ENCODE measurements around the gene C6orf132. TPM values are rescaled to one million over a fixed set of nuclear protein-coding genes. Genes with fewer than 3 reads are reported as not detected.
A peak's percentile ranks its signal among the peaks of the same experiment; 100 is the strongest.
"Not testable (repeated sequence)": the region's sequence is repeated elsewhere in the genome, so short reads cannot be mapped to it uniquely, and the experiment has no call there.

The C6orf132 gene
- total RNA-seq, 1 donor from 2014 or later = 0.18 TPM

DNA sequence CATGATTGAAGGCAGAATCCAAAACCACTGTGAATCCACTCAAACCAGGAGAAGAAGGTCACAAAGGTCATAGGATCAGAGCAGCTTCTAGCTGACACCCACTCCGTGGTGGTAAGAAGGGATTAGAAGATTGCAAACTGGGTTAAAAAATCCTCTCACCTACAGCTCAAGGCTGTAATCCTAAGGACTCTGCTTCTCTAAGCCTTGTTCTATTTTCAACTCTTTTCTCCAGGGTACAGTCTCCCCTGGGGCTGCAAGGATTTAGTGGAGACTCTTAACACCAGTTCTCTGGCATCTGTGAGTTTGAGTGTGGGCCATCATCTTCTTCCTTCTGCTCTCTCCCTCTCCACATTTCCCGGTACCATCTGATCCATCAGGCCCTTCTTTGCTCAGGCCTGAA, 30.7 kb upstream of the C6orf132 start, which contains the start of gene GUCA1A:
TSS of gene GUCA1A (plus strand) at position 264 of the 400 bp plus-strand sequence. CDS start 250 bp downstream, outside the sequence.
- Mint-ChIP-seq H3K27ac (no peak within 1 kb of the TSS), H3K9me3 (no peaks in the 10 kb centered on the region), H3K4me1 (ENCODE audit: low read depth) (no peaks in the 10 kb centered on the region), H3K4me3 (no peak within 1 kb of the TSS), H3K36me3 (ENCODE audit: low read depth) (no peaks in the 10 kb centered on the region), H3K27me3 (ENCODE audit: insufficient read depth) (peaks cover 3% of the 10 kb centered on the region)
- no peak for DNase-seq (ENCODE audit: low spot score)
- intact Hi-C loops (cut with micrococcal nuclease) = no loop called here

DNA sequence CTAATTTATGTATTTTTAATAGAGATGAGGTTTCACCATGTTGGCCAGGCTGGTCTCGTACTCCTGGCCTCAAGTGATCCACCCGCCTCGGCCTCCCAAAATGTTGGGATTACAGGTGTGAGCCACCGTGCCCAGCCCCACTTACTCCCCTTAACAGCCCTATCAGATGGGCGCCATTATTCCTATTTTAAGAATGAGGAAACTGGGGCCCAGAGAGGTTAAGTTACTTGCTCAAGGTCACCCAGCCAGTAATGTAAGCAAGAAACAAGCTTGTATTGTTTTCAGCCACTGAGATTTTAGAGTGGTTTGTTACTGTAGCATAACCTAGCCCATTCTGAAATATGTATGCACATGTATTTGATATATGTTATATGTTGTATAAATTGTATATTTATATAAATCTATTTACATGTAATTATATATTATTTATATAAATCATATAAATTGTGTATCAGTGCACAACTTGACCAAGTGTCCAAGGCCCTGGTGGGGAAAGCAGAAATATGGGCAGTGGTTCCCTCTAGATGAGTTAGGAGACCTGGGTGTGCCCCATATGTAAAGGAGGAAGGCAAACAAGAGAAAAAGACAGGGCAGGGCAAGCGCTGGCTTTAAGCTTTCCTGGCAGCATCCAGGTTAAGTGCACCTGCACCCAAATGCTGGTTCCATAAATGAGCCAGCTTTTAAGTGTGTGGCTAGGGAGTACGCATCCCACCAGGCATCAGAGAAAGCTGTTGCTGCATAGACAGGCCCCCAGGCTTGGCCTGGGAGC, 29.6 kb upstream of the C6orf132 start:
- Mint-ChIP-seq H3K27me3 (ENCODE audit: insufficient read depth) (no peaks in the 10 kb centered on the region), H3K36me3 (ENCODE audit: low read depth) (no peaks in the 10 kb centered on the region), H3K4me1 (ENCODE audit: low read depth) (no peaks in the 10 kb centered on the region), H3K4me3 (no peak overlapping the region), H3K9me3 (no peaks in the 10 kb centered on the region), H3K27ac (no peak overlapping the region)
- intact Hi-C loops (cut with micrococcal nuclease) = no loop called here
- no peak for DNase-seq (ENCODE audit: low spot score)

DNA sequence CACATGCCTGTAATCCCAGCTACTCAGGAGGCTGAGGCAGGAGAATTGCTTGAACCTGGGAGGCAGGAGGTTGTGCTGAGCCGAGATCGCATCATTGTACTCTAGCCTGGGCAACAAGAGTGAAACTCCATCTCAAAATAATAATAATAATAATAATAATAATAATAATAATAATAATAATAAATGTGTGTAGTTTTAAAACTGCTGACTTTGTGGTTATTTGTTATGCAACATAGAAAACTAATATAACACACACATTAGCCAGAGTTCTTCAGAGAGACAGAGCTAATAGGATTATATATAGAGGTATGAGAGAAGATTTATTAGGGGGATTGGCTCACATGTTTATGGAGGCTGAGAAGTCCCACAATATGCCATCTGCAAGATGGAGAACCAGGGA, 27.4 kb upstream of the C6orf132 start:
- H3K27ac Mint-ChIP-seq; H3K36me3 Mint-ChIP-seq (ENCODE audit: low read depth); H3K4me1 Mint-ChIP-seq (ENCODE audit: low read depth); H3K4me3 Mint-ChIP-seq; H3K27me3 Mint-ChIP-seq (ENCODE audit: insufficient read depth); DNase-seq (ENCODE audit: low spot score); H3K9me3 Mint-ChIP-seq: not testable (repeated sequence)
- intact Hi-C loops (cut with micrococcal nuclease) = loop anchor here (5.0 kb wide), 1 partner anchor 48 kb away; the partner anchor contains the start of gene MRPS10

DNA sequence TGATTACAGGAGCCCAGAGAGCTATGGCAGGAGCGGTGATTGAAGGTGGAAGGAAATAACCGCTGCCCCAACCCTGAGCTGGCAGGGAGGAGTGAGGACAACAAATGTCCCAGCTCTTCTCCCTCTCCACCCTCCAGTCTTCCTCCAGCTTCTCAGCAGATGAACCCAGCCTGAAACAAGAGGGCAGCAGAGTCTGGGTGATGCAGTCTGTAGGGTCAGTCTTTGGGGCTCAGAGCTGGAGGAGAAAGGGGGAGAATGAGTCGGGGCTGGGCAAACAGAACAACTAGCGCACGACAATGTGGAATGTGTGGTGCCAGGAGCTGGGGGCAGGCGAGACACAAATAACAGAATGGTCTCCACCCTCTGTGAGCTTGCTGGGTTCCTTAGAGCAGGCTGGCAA, 26.2 kb upstream of the C6orf132 start:
- no peak overlapping the region for H3K27ac Mint-ChIP-seq
- no peaks in the 10 kb centered on the region for H3K9me3 Mint-ChIP-seq
- DNase-seq (ENCODE audit: low spot score) = no peak
- intact Hi-C loops (cut with micrococcal nuclease) = loop anchor here (5.0 kb wide), 1 partner anchor 49 kb away; the partner anchor contains the start of gene MRPS10
- no peaks in the 10 kb centered on the region for H3K36me3 Mint-ChIP-seq (ENCODE audit: low read depth)
- no peak overlapping the region for H3K4me3 Mint-ChIP-seq
- H3K4me1 Mint-ChIP-seq (ENCODE audit: low read depth) = peaks cover 7% of the 10 kb centered on the region
- H3K27me3 Mint-ChIP-seq (ENCODE audit: insufficient read depth) = peaks cover 7% of the 10 kb centered on the region

DNA sequence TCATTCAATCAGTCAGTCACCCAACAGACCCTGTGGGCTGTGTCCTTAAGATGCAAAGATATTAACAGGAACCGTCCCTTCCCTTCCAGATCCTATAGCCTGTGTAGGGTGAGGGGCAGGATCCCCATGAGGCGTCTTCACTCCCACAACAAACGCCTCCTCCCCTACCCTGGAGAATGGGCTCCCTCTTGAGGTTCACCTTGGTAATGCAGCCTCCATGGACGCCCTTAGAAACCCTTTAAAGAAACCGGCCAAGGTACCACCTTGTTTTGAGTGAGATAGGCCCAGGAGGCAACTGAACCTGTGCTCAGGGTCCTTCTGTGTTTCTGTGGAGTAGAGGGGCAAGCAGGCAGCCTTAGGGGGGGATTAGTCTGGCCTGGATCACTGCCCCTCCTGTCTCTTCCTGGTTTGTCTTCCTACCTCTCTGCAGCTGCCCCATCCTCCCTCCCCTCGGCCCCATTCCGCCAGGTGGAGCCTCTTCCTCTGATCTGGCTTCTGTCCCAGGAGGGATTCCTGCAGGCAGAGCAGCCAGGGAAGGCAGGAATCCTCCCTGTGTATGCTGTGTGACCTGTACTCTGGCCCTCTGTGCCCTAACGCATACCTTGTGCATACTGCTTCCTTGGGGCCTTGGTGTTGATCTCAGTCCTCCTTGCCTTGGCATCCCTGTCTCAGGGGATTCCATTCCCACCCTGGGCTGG, 24.2 kb upstream of the C6orf132 start:
- Mint-ChIP-seq H3K27me3 (ENCODE audit: insufficient read depth) (peaks cover 7% of the 10 kb centered on the region), H3K4me1 (ENCODE audit: low read depth) (peaks cover 7% of the 10 kb centered on the region), H3K27ac (no peak overlapping the region), H3K9me3 (no peaks in the 10 kb centered on the region), H3K36me3 (ENCODE audit: low read depth) (no peaks in the 10 kb centered on the region), H3K4me3 (no peak overlapping the region)
- intact Hi-C loops (cut with micrococcal nuclease) = loop anchor here (1.0 to 5.0 kb wide), 6 partner anchors 51 to 386 kb away; partner anchors contain the start of genes MRPS10 and PRICKLE4
- peak; percentile 68 for DNase-seq (ENCODE audit: low spot score)

DNA sequence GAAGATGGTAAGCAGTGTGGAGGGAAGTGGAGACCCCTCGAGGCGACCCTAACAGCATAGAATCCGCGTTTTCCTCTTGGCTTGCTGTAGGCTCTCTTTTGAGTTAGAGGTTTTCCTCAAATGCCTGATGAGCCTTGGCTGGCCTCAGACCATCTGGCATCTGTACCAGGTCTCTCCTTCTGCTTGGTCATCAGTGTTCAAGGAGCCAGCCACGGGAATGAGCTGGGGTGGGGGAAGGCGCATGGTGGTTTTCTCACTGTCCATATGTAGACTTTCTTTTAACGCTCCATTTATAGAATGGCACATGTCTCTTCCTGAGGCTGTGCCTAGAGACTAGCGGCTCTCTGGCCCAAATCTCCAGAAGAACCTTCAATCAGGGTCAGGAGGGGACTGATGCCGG, 22.6 kb upstream of the C6orf132 start:
- Mint-ChIP-seq H3K4me3 (no peak overlapping the region), H3K27ac (no peak overlapping the region), H3K36me3 (ENCODE audit: low read depth) (no peaks in the 10 kb centered on the region), H3K27me3 (ENCODE audit: insufficient read depth) (peaks cover 12% of the 10 kb centered on the region), H3K4me1 (ENCODE audit: low read depth) (peaks cover 7% of the 10 kb centered on the region), H3K9me3 (no peaks in the 10 kb centered on the region)
- intact Hi-C loops (cut with micrococcal nuclease) = loop anchor here (5.0 kb wide), 1 partner anchor 52 kb away; the partner anchor contains the start of gene MRPS10
- DNase-seq (ENCODE audit: low spot score) = no peak

DNA sequence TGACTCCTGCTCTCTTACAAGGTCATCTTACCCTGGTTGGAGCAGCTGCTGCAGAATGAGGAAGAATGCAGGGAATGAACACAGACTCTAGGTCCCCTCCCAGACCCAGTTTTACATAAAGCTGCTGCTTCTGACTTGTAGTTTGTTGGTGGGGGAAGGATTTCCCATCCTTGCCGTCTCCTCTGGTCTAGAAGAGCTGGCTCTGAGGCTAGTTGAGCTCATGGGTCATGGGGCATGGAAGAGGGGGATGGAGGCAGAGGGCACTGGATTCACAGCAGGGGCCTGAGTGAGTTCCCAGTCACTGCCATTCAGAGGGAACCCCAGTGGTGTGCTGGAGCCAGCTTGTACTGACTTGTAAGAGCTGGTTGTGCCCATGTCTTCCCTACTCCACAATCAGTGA, 21.6 kb upstream of the C6orf132 start:
- H3K27me3 Mint-ChIP-seq (ENCODE audit: insufficient read depth) = peaks cover 12% of the 10 kb centered on the region
- H3K27ac Mint-ChIP-seq = no peak overlapping the region
- peaks cover 7% of the 10 kb centered on the region for H3K4me1 Mint-ChIP-seq (ENCODE audit: low read depth)
- no peaks in the 10 kb centered on the region for H3K9me3 Mint-ChIP-seq
- no peak overlapping the region for H3K4me3 Mint-ChIP-seq
- DNase-seq (ENCODE audit: low spot score) = no peak
- no peaks in the 10 kb centered on the region for H3K36me3 Mint-ChIP-seq (ENCODE audit: low read depth)
- intact Hi-C loops (cut with micrococcal nuclease) = no loop called here

DNA sequence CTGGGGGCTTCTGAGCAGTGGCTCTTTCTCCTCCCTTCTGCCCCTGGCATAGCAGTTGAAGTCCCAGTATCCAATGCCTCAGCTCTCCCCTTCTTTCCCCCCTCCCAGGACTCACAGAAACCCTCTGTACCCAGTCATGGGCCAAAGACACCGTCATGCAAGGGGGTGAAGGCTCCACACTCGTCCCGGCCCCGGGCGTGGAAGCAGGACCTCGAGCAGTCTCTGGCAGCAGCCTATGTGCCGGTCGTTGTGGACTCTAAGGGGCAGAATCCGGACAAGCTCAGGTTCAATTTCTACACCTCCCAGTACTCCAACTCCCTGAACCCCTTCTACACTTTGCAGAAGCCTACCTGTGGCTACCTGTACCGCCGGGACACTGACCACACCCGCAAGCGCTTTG, 20.4 kb upstream of the C6orf132 start:
- Mint-ChIP-seq H3K9me3 (no peaks in the 10 kb centered on the region), H3K4me1 (ENCODE audit: low read depth) (peaks cover 7% of the 10 kb centered on the region), H3K36me3 (ENCODE audit: low read depth) (no peaks in the 10 kb centered on the region), H3K27me3 (ENCODE audit: insufficient read depth) (peaks cover 12% of the 10 kb centered on the region), H3K4me3 (no peak overlapping the region), H3K27ac (no peak overlapping the region)
- intact Hi-C loops (cut with micrococcal nuclease) = no loop called here
- DNase-seq (ENCODE audit: low spot score) = no peak

DNA sequence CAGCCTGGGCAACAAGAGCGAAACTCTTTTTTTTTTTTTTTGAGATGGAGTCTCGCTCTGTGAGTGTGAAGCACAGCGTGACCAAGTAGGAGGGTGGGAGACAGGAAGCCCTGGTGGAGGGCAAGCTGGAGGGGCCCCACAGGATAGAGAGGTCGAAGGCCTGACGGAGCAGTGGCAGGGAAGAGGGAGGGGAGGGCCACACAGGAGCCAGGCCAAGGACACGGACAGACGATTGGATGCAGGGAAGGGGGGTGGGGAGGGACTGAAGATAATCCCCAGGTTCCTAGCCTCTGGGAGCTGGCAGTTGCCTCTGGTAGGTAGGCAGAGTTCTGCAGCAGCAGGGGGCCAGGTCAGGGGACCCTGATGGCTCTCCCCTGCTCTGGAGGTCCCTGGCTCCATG, 20.0 kb upstream of the C6orf132 start:
- Mint-ChIP-seq H3K9me3 (no peaks in the 10 kb centered on the region), H3K27me3 (ENCODE audit: insufficient read depth) (peaks cover 12% of the 10 kb centered on the region), H3K36me3 (ENCODE audit: low read depth) (no peaks in the 10 kb centered on the region), H3K4me1 (ENCODE audit: low read depth) (peaks cover 7% of the 10 kb centered on the region), H3K4me3 (no peak overlapping the region), H3K27ac (no peak overlapping the region)
- intact Hi-C loops (cut with micrococcal nuclease) = no loop called here
- no peak for DNase-seq (ENCODE audit: low spot score)

DNA sequence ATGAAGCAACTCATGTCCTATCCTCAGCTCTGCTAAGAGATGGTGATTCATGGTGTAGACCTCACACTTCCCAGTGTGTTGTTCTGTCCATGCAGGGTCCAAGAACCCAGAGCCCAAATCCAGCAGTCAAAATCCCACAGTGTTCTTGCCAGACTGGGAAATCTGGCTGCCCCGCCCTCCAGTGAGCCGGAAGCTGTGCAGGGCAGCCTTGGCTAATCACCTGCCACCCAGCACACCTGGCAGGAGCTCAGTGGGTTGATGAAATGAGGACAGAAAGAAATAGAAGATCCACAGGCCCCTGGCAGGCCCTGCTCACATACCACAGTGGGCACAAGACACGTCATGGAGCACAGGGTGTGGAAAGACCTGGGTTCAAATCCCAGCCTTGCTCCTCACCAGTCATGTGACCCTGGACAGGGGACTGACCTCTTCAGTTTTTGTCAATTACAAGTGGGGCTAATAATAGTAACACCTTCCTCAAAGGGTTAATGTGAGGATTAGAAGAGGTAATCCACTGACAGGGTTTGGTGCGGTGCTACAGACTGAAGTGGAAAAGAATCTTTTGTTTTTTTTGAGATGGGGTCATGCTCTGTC, 17.1 kb upstream of the C6orf132 start:
- Mint-ChIP-seq H3K9me3 (no peaks in the 10 kb centered on the region), H3K36me3 (ENCODE audit: low read depth) (no peaks in the 10 kb centered on the region), H3K27ac (no peak overlapping the region), H3K4me1 (ENCODE audit: low read depth) (no peaks in the 10 kb centered on the region), H3K4me3 (no peak overlapping the region), H3K27me3 (ENCODE audit: insufficient read depth) (peaks cover 9% of the 10 kb centered on the region)
- no peak for DNase-seq (ENCODE audit: low spot score)
- intact Hi-C loops (cut with micrococcal nuclease) = no loop called here

DNA sequence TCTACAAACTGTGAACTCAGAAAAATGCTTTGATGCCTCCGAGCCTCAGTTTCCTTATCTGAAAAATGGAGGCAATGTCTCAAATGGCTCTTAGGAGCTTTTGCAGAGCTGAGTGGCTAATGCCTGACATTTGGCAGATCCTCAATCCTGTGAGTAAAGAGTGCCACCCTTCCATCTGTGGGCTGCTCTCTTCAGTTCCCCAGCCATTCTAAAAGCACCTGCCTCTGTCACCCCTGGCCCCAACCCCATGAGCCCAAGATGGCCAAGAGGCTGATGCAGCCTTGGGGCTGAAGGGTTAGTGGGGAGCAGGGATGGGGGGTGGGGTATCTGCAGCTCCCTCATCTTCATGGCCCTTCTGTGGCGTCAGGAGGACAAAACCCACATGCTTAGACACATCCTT, 16.2 kb upstream of the C6orf132 start:
- no peaks in the 10 kb centered on the region for H3K9me3 Mint-ChIP-seq
- no peak overlapping the region for H3K4me3 Mint-ChIP-seq
- no peaks in the 10 kb centered on the region for H3K36me3 Mint-ChIP-seq (ENCODE audit: low read depth)
- no peak overlapping the region for H3K27ac Mint-ChIP-seq
- no peaks in the 10 kb centered on the region for H3K4me1 Mint-ChIP-seq (ENCODE audit: low read depth)
- intact Hi-C loops (cut with micrococcal nuclease) = no loop called here
- no peak for DNase-seq (ENCODE audit: low spot score)
- peaks cover 9% of the 10 kb centered on the region for H3K27me3 Mint-ChIP-seq (ENCODE audit: insufficient read depth)

DNA sequence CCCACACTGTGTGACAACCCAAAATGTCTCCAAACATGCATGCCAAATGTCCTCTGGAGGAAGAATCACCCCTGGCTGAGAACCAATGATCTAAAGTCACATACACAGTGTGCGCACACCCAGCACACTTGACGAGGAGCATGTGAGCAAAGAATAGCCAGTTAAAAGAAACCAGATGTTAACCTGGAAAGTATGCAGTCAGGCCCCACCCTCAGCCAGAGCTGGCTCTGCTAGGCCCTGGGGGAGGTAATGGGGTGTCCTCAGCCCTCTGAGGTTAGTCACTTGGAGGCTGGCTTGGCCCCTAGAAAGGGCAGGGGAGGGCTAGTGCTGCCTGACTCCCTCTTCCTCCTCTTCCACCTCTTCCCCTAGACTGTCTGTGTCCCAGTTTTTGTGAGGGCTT, 15.6 kb upstream of the C6orf132 start:
- intact Hi-C loops (cut with micrococcal nuclease) = no loop called here
- no peak for DNase-seq (ENCODE audit: low spot score)
- Mint-ChIP-seq H3K27me3 (ENCODE audit: insufficient read depth) (peaks cover 9% of the 10 kb centered on the region), H3K4me3 (no peak overlapping the region), H3K36me3 (ENCODE audit: low read depth) (no peaks in the 10 kb centered on the region), H3K27ac (no peak overlapping the region), H3K4me1 (ENCODE audit: low read depth) (no peaks in the 10 kb centered on the region), H3K9me3 (no peaks in the 10 kb centered on the region)

DNA sequence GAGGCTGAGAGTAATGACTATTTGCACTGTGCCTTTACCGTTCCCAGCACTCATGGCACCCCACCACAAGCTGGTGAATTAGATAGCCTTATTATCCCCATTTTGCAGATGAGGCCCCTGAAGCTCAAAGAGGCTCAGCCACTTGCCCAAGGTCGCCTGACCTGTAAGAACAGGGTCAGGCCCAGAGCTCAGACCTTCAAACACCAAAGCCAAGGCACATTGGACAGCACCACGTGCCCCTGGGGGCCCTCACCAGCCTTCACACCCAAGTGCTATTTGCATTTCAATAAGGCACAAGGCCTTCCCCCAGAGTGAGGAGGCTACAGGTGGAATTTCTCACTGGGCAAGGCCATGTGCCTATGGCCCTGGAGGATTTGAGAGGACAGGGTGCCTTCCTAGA, 14.2 kb upstream of the C6orf132 start:
- H3K36me3 Mint-ChIP-seq (ENCODE audit: low read depth) = no peaks in the 10 kb centered on the region
- H3K4me3 Mint-ChIP-seq = no peak overlapping the region
- H3K27ac Mint-ChIP-seq = no peak overlapping the region
- intact Hi-C loops (cut with micrococcal nuclease) = no loop called here
- DNase-seq (ENCODE audit: low spot score) = no peak
- H3K4me1 Mint-ChIP-seq (ENCODE audit: low read depth) = no peaks in the 10 kb centered on the region
- peaks cover 9% of the 10 kb centered on the region for H3K27me3 Mint-ChIP-seq (ENCODE audit: insufficient read depth)
- H3K9me3 Mint-ChIP-seq = no peaks in the 10 kb centered on the region

Data from activated T-helper 1 cell treated with anti-CD3 and anti-CD28 coated beads, Interleukin-12 subunit alpha, Interleukin-12 subunit beta, Interleukin-2, Interleukin-4 antibody, amounts not matched to agents 30 ng/mL and 10 ng/mL and 1 ng/mL, durations not matched to agents 14 hours and 24 hours and 36 hours (primary cell).